ENCODE measurements around the gene DUSP1.

Gene DUSP1

DNA sequence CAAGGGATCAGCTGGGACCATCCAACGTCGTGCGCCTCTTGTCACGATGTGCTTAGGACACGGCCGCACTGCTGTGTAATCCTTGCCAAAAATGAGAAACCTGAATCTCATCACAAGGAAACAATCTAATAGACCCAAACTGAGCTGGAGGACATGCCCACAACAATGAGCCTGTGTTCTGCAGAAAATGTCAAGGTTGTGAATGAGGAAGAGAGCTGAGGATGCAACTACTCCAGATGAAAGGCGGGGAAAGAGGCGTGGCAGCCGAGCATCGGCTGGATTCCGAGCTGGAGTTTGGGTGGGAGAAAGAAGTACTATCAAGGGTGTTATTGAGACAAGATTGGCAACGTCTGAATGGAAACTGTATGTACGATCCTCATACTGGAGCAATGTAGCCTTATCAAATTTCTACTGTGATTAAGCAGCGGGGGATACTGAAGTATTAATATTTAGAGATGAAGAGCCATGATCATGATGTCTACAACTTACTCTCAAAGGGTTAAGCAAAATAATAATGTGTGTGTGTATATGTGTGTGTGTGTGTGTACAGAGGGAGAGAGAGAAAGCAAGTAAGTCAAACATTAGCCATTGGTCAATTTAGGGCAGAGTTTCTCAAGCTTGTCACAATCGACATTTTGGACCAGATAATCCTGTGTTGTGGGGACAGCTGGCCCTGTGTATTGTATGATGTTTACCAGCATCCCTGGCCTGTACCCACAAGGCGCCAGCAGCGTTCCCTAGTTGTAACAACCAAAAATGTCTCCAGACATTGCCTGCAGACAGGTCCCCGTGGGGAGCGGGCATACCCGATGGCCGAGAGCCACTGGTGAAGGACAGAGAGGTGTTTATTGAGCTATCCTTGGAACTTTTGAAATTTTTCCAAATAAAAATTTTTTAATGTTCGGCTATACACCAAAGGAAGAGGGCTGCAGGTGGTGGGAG lies 46.5 kb downstream of the DUSP1 start:
- peak; percentile 47 for DNase-seq (ENCODE audit: low spot score)

DNA sequence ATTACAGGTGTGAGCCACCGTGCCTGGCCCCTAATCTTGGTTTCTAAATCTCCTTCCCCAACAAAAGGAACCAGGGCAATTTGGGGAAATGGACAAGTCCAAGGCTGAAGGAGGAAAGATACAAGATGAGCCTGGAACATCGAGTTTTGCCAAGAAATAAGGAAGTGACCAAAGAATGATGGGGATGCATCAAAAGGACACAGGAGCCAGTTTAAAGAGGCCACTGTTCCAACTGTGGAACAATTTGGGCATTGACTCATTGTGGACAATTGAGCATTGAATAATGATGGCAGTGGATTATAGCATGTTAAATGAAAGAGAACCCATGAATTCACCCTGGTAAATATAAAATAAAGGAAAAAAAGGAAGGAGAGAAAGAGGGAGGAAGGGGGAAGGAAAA lies 47.5 kb downstream of the DUSP1 start:
- peak; percentile 68 for DNase-seq (ENCODE audit: low spot score)

DNA sequence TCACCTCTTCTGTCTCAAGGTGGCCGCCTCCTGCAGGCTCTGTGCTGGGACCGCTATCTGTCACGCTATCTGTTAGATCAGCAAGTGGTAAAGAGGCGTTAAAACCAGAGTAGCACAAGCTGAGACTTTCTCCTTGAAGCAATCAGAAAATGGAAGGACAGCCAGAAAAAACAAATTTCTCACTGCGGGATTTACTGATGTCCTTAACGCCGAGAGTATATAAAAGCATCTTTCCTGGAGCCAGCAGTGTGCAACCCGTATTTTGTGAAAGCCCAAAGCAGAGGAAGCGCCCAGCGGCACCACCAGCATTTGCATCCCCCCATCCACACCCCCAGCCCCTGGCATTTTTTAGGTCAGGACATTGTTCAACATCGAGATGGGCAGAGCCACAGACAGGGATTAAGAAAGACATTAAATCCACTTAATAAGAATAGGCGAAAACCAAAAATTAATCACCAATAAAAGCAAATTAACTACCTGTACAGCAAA lies 48.6 kb downstream of the DUSP1 start:
- DNase-seq (ENCODE audit: low spot score) = no peak

- no peak for DNase-seq (ENCODE audit: low spot score)
Measured at GRCh38 chr5:172721455-172722326, 49.3 kb downstream of the DUSP1 start.

DNA sequence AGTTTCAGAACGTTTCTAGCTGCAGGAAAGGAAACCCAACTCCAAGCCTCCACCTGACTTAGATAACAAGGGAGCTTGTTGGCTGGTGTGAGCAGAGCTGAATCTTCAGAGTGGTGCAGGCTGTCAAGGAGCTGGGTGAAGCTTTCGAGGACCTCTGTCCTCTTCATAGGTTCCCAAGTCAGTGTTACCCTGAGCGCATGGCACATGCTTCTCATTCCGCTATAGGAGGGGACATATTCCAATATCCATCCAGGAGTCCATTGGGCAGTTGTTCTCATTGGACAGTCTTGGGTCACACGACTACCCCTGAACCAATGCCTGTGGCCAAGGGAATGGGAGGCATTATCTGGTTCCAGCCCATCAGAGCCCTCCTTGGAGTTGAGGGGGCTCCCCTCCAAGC lies 50.3 kb downstream of the DUSP1 start:
- DNase-seq (ENCODE audit: low spot score) = no peak

DNA sequence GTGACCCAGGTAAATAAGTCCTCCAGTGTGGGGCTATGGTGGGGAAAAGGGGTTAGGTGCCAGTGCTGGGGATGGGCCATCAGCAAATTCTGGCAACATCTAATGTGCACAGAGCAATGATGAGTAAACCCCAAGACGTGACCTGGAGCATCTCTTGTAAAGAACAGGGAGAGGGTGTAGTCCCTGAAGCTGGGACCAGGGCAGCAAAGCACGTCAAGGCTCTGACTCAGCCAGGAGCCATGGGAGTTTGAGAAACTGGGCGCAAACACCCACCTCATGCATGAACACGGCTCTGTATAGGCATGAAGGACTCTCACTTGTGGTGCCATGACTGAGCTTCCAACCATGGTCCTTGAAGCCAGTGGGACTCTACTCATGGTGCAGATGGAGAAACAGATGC lies 51.8 kb downstream of the DUSP1 start:
- no peak for DNase-seq (ENCODE audit: low spot score)

DNA sequence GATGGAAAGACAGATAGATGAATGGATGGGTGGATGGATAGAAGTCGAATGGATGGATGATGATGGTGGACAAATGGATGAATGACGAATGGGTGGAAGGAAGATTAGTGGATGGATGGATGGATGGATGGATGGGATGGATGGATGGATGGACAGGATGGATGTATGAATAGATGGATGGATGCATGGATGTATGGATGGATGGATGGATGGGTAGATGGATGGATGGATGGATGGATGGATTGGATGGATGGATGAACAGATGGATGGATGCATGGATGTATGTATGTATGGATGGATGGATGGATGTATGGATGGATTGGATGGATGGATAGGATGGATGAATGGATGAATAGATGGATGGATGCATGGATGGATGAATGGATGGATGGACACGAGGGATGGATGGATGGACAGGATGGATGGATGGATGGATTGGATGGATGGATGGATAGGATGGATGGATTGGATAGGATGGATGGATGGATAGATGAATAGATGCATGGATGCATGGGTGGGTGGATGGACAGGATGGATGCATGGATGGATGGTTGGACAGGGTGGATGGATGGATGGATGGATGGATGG lies 52.4 kb downstream of the DUSP1 start:
- no peak for DNase-seq (ENCODE audit: low spot score)

Measured in Ammon's horn (tissue), 1 donor.